ENCODE results near the gene DCDC2.
"Not testable (repeated sequence)": the region's sequence is repeated elsewhere in the genome, so short reads cannot be mapped to it uniquely, and the experiment has no call there.

DCDC2 gene

DNA sequence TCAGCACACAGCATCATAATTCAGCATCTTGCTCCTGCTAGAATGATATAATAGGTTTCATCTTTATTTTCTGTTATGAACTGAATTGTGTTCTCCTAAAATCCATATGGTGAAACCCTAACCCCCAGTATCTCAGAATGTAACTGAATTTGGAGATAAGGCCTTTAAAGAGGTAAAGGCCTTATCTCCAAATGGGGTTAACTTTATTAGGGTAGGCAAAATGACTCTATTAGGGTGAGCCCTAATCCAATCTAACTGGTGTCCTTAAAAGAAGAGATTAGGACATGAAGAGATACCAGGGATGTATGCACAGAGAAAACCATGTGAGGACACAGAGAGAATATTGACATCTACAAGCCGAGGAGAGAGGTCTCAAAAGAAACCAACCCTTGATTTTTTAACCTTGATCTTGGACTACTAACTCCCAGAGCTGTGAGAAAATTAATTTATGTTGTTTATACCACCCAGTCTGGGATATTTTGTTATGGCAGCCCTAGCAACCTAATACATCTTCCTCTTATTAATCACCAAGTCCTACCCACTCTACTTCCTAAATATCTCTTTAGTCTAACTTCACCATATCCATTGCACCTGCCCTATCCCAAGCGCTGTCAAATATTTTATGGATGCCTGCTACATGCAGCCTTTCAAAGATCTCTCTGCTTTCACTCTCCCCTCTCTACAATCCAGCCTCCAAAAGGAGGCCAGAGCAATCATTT lies 36.4 kb upstream of the DCDC2 start:
- Histone ChIP-seq H3K27ac (ENCODE audit: low read depth, low read length) (no peak overlapping the region), H3K36me3 (ENCODE audit: control insufficient read depth, insufficient read depth, low read length) (no peaks in the 10 kb centered on the region), H3K9ac (ENCODE audit: low read depth, low read length) (no peak overlapping the region), H3K9me3 (ENCODE audit: control insufficient read depth, insufficient read depth, low read length) (peaks cover 16% of the 10 kb centered on the region), H3K4me3 (ENCODE audit: low read depth, low read length) (no peak overlapping the region), H3K27me3 (ENCODE audit: control insufficient read depth, insufficient read depth, low read length) (no peaks in the 10 kb centered on the region), H3K4me1 (ENCODE audit: control insufficient read depth, insufficient read depth, low read length) (peaks cover 1% of the 10 kb centered on the region)

DNA sequence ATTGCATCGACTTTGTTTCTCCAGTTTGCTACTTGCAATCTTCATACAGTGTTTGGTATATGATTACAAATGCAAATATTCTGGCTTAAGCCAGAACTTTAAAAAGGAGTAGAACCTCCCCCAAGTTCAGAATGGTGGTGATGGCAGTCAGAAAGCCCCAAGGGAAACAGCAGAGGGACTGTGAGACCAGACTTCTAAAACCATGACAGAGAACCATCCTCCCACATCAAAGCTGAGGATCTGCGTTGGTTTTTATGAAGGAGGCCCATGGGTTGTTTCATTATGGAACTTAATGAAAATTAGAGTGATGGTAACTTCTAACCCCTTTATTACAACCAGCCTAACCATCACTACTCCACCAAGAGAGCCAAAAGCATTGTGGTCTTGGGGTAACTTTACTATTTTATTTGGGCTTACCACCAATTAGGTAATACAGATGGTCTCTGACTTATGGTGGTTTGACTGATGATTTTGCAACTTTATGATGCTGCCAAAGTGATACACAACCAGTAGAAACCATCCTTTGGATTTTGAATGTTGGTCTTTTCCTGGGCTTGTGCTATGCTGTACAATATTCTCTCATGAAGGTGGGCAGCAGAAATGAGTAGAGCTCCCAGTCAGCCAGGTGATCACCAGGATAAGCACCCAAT lies 34.0 kb upstream of the DCDC2 start:
- no peak overlapping the region for H3K4me3 ChIP-seq (ENCODE audit: low read depth, low read length)
- H3K36me3 ChIP-seq (ENCODE audit: control insufficient read depth, insufficient read depth, low read length), result no peaks in the 10 kb centered on the region
- peaks cover 9% of the 10 kb centered on the region for H3K9me3 ChIP-seq (ENCODE audit: control insufficient read depth, insufficient read depth, low read length)
- H3K27ac ChIP-seq (ENCODE audit: low read depth, low read length), result no peak overlapping the region
- no peaks in the 10 kb centered on the region for H3K4me1 ChIP-seq (ENCODE audit: control insufficient read depth, insufficient read depth, low read length)
- no peaks in the 10 kb centered on the region for H3K27me3 ChIP-seq (ENCODE audit: control insufficient read depth, insufficient read depth, low read length)
- H3K9ac ChIP-seq (ENCODE audit: low read depth, low read length), result no peak overlapping the region

DNA sequence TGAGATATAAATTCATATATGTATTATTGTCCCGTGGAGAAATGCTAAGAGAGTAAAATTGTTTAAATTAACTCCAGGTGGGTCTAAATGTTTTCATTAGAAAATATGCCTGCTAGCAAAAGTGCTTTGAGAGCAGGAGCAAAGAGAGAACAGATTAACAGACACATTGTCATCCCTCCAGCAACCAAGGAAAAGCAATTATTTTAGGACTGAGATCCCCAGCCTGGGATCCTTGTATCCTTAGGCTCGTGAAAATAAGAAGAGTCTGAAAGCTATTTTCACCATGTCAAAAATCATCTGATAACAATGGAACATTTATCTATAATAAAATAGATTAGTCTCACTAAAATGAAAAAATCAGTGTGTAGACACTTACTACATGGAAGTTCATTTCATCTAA lies 33.3 kb upstream of the DCDC2 start:
- Histone ChIP-seq H3K27ac (ENCODE audit: low read depth, low read length) (no peak overlapping the region), H3K27me3 (ENCODE audit: control insufficient read depth, insufficient read depth, low read length) (no peaks in the 10 kb centered on the region), H3K36me3 (ENCODE audit: control insufficient read depth, insufficient read depth, low read length) (no peaks in the 10 kb centered on the region), H3K9ac (ENCODE audit: low read depth, low read length) (no peak overlapping the region), H3K4me3 (ENCODE audit: low read depth, low read length) (no peak overlapping the region), H3K9me3 (ENCODE audit: control insufficient read depth, insufficient read depth, low read length) (0 out of 2 replicates have a peak, but pooled peaks cover 2% of the 10 kb centered on the region), H3K4me1 (ENCODE audit: control insufficient read depth, insufficient read depth, low read length) (no peaks in the 10 kb centered on the region)

DNA sequence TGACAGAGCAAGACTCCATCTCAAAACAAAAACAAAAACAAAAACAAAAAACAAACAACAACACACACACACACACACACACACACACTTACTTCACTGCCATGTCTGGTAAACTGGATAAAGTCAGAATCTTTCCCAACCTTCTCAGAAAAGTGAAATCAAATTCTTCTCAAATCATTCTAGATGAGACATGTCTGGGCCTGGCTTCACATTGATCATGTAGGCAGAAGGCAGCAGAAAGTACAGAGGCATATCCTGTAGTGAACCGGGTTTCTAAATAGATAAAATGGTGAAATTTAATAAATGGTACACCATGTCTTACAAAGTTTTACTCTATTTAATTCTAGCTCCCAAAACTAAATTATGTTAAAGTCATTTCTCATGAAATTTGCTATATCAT lies 30.0 kb upstream of the DCDC2 start:
- Histone ChIP-seq H3K9ac (ENCODE audit: low read depth, low read length) (no peak overlapping the region), H3K27me3 (ENCODE audit: control insufficient read depth, insufficient read depth, low read length) (no peaks in the 10 kb centered on the region)

DNA sequence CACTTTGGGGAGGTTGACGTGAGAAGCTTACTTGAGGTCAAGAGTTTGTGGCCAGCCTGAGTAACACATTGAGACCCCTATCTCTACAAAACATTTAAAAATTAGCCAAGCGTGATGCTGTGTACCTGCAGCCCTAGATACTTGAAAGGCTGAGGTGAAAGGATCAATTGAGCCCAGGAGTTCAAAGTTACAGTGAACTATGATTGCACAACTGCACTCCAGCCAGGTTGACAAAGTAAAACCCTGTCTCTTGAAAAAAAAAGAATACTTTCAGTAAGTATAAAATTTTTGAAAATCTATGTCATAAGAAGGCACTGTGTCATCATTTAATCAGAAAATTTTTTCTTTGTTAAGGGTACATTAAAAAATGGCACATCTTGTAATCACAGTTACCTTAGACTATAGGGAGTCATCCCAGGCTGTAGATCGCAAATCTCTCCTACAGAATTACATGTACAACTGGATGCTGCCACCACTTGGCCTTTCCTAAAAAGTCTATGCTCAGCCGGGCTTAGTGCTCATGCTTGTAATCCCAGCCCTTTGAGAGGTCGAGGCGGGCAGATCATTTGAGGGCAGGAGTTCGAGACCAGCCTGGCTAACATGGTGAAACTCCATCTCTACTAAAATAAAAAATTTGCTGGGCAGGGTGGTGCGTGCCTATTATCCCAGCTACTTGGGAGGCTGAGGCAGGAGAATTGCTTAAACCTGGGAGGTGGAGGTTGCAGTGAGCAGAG lies 27.8 kb upstream of the DCDC2 start:
- Histone ChIP-seq H3K27ac (ENCODE audit: low read depth, low read length) (no peak overlapping the region), H3K36me3 (ENCODE audit: control insufficient read depth, insufficient read depth, low read length) (no peaks in the 10 kb centered on the region), H3K9ac (ENCODE audit: low read depth, low read length) (no peak overlapping the region), H3K4me1 (ENCODE audit: control insufficient read depth, insufficient read depth, low read length) (no peaks in the 10 kb centered on the region), H3K9me3 (ENCODE audit: control insufficient read depth, insufficient read depth, low read length) (no peaks in the 10 kb centered on the region), H3K27me3 (ENCODE audit: control insufficient read depth, insufficient read depth, low read length) (no peaks in the 10 kb centered on the region), H3K4me3 (ENCODE audit: low read depth, low read length) (no peak overlapping the region)

More for the DNA sequence above, 30.0 kb upstream of the DCDC2 start:
- Histone ChIP-seq H3K36me3 (ENCODE audit: control insufficient read depth, insufficient read depth, low read length) (no peaks in the 10 kb centered on the region), H3K4me3 (ENCODE audit: low read depth, low read length) (no peak overlapping the region), H3K9me3 (ENCODE audit: control insufficient read depth, insufficient read depth, low read length) (no peaks in the 10 kb centered on the region), H3K27ac (ENCODE audit: low read depth, low read length) (no peak overlapping the region), H3K4me1 (ENCODE audit: control insufficient read depth, insufficient read depth, low read length) (no peaks in the 10 kb centered on the region)

DNA sequence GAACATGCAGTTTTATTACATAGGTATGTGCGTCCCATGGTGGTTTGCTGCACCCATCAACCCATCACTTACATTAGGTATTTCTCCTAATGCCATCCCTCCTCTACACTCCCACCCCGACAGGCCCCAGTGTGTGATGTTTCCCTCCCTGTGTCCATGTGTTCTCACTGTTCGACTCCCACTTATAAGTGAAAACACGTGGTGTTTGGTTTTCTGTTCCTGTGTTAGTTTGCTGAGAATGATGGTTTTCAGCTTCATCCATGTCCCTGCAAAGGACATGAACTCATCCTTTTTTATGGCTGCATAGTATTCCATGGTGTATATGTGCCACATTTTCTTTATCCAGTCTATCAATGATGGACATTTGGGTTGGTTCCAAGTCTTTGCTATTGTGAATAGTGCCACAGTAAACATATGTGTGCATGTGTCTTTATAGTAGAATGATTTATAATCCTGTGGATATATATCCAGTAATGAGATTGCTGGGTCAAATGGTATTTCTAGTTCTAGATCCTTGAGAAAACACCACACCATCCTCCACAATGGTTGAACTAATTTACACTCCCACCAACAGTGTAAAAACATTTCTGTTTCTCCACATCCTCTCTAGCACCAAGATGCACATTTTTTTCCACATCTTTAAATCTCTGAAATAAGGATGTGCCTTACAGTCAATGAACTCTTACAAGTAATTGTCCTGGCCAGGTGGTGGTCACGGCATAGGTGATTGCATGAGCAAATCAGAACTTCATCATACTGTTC lies 26.7 kb upstream of the DCDC2 start:
- not testable (repeated sequence) for H3K9ac ChIP-seq (ENCODE audit: low read depth, low read length); H3K4me1 ChIP-seq (ENCODE audit: control insufficient read depth, insufficient read depth, low read length); H3K27me3 ChIP-seq (ENCODE audit: control insufficient read depth, insufficient read depth, low read length); H3K36me3 ChIP-seq (ENCODE audit: control insufficient read depth, insufficient read depth, low read length); H3K27ac ChIP-seq (ENCODE audit: low read depth, low read length); H3K4me3 ChIP-seq (ENCODE audit: low read depth, low read length); H3K9me3 ChIP-seq (ENCODE audit: control insufficient read depth, insufficient read depth, low read length)

DNA sequence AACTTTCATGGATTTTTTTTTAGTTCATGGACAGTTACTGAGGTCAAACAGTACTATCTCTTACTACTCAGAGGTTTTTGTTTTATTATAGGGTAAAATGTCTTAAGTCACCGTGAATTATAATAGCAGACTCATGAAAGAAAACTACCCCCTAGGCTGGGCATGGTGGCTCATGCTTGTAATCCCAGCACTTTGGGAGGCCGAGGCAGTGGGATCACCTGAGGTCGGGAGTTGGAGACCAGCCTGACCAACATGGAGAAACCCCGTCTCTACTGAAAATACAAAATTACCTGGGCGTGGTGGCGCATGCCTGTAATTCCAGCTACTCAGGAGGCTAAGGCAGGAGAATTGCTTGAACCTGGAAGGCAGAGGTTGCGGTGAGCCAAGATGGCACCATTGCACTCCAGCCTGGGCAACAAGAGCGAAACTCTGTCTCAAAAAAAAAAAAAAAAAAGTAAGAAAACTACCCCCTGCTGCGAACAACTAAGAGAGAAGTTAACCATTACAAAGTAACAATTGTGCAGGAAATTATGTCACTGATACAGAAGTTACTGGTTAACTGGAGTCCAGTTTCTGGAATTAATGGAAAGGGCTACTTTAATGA lies 25.1 kb upstream of the DCDC2 start:
- not testable (repeated sequence) for H3K4me1 ChIP-seq (ENCODE audit: control insufficient read depth, insufficient read depth, low read length); H3K27ac ChIP-seq (ENCODE audit: low read depth, low read length); H3K9me3 ChIP-seq (ENCODE audit: control insufficient read depth, insufficient read depth, low read length); H3K36me3 ChIP-seq (ENCODE audit: control insufficient read depth, insufficient read depth, low read length); H3K27me3 ChIP-seq (ENCODE audit: control insufficient read depth, insufficient read depth, low read length); H3K4me3 ChIP-seq (ENCODE audit: low read depth, low read length); H3K9ac ChIP-seq (ENCODE audit: low read depth, low read length)

DNA sequence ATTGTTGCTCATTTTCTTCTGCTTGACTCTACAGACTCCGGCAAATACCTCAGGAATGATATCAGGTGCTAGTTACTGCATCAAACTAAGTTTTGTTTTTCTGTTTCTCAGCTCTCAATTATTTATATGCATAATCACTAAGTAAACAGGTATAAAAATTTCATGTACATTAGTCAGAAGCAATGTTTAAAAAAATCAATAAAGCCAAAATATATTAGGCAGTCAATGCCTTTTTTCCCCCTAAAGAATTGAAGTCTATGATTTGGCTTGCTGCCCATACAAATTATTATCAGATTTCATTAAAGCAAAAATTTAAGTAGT lies 24.3 kb upstream of the DCDC2 start:
- H3K9ac ChIP-seq (ENCODE audit: low read depth, low read length), result no peak overlapping the region
- no peaks in the 10 kb centered on the region for H3K27me3 ChIP-seq (ENCODE audit: control insufficient read depth, insufficient read depth, low read length)
- H3K27ac ChIP-seq (ENCODE audit: low read depth, low read length), result no peak overlapping the region
- no peak overlapping the region for H3K4me3 ChIP-seq (ENCODE audit: low read depth, low read length)
- no peaks in the 10 kb centered on the region for H3K9me3 ChIP-seq (ENCODE audit: control insufficient read depth, insufficient read depth, low read length)
- H3K4me1 ChIP-seq (ENCODE audit: control insufficient read depth, insufficient read depth, low read length), result no peaks in the 10 kb centered on the region
- no peaks in the 10 kb centered on the region for H3K36me3 ChIP-seq (ENCODE audit: control insufficient read depth, insufficient read depth, low read length)

DNA sequence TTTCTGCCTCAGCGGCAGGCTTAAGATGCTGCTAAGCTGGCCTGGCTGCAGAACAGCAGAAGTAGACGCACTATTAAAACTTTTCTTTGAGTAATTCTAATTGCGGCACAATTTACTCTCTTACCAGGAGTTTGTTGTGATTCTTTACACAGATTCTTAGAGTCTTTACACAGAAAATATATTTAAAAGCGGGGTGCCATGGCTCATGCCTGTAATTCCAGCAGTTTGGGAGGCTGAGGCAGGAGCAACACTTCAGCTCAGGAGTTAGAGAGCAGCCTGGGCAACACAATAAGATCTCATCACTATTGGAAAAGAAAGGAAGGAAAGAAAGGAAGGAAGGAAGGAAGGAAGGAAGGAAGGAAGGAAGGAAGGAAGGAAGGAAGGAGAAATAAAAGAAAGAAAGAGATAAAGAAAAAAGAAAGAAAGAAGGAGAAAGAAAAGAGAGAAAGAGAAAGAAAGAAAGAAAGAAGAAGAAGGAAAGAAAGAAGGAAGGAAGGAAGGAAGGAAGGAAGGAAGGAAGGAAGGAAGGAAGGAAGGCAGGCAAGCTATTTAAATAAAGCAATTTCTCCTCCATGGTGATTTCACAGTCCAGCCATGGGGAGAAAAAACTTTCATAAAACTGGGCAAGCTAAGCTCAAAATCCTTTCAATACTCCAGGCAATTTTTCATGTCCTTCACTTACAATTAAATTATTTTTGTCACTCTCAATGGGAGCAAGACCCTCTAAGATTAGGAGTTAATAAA lies 23.8 kb upstream of the DCDC2 start:
- Histone ChIP-seq H3K27me3 (ENCODE audit: control insufficient read depth, insufficient read depth, low read length) (no peaks in the 10 kb centered on the region), H3K4me1 (ENCODE audit: control insufficient read depth, insufficient read depth, low read length) (peaks cover 3% of the 10 kb centered on the region; the same call in 1 of the 2 replicates), H3K36me3 (ENCODE audit: control insufficient read depth, insufficient read depth, low read length) (no peaks in the 10 kb centered on the region), H3K4me3 (ENCODE audit: low read depth, low read length) (no peak overlapping the region), H3K9me3 (ENCODE audit: control insufficient read depth, insufficient read depth, low read length) (no peaks in the 10 kb centered on the region), H3K27ac (ENCODE audit: low read depth, low read length) (no peak overlapping the region), H3K9ac (ENCODE audit: low read depth, low read length) (no peak overlapping the region)

DNA sequence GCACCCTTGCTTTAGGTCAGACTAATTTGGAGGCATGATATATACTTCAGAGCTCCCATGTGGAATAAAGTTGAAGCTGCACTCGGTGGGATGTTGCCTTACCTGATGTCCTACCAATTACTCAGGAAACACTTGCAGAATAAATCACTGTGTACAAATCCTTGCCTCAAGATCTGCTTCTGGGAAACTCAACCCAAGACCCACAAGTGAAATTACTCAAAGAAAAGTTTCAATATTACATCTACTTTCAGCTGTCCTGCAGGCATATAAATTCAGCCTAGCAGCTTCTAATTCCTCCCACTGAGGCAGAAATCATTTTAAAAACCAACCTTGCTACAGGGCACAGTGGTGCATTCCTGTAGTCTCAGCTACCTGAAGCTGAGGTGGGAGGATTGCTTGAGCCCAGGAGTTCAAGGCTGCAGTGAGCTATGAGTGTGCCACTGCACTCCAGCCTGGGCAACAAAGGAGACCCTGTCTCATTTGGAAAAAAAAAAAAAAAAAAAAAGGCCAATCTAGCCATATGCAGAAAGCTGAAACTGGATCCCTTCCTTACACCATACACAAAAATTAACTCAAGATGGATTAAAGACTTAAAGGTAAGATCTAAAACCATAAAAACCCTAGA lies 20.7 kb upstream of the DCDC2 start:
- H3K4me3 ChIP-seq (ENCODE audit: low read depth, low read length), result no peak overlapping the region
- H3K4me1 ChIP-seq (ENCODE audit: control insufficient read depth, insufficient read depth, low read length), result peaks cover 6% of the 10 kb centered on the region
- no peak overlapping the region for H3K9ac ChIP-seq (ENCODE audit: low read depth, low read length)
- no peaks in the 10 kb centered on the region for H3K27me3 ChIP-seq (ENCODE audit: control insufficient read depth, insufficient read depth, low read length)
- H3K36me3 ChIP-seq (ENCODE audit: control insufficient read depth, insufficient read depth, low read length), result no peaks in the 10 kb centered on the region
- H3K27ac ChIP-seq (ENCODE audit: low read depth, low read length), result no peak overlapping the region
- H3K9me3 ChIP-seq (ENCODE audit: control insufficient read depth, insufficient read depth, low read length), result no peaks in the 10 kb centered on the region

Data from HUES48 (cell line).